ENCODE data around the gene CDRT15L2.
"Not testable (repeated sequence)": the region's sequence is repeated elsewhere in the genome, so short reads cannot be mapped to it uniquely, and the experiment has no call there.

The CDRT15L2 gene

DNA sequence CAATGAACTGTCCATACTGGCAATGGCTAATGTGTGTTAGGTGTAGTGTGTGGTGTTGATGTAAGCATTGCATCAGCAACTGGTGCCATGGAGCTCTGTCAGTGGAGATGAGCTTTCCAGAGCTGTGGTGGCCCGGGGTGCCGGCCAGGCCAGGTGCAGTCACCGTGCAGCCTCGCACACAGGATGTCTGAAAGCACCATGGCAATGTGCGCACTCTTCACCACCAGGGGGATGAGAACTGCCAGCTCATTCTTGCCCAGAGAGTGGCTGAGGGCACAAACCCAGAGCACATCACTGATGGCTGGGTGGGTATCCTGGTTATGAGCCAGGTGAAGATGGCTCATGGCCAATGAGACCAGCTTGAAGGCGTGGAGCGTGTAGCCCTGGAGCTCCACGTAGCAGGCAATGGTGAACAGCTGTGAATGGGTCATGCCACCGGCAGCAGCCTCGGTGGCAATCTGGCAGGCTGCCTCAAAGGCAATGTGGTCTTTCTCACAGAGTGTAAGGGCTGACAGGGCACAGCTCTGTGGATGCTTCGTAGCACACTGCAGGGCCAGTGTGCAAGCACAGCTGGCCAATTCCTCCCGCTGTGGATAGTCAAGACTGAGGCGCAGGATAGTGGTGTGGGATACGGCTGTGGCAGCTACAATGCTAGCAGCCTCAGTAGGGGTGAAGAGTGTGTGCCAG is 4.5 kb downstream of the CDRT15L2 start:
- DNase-seq, result not testable (repeated sequence)

DNA sequence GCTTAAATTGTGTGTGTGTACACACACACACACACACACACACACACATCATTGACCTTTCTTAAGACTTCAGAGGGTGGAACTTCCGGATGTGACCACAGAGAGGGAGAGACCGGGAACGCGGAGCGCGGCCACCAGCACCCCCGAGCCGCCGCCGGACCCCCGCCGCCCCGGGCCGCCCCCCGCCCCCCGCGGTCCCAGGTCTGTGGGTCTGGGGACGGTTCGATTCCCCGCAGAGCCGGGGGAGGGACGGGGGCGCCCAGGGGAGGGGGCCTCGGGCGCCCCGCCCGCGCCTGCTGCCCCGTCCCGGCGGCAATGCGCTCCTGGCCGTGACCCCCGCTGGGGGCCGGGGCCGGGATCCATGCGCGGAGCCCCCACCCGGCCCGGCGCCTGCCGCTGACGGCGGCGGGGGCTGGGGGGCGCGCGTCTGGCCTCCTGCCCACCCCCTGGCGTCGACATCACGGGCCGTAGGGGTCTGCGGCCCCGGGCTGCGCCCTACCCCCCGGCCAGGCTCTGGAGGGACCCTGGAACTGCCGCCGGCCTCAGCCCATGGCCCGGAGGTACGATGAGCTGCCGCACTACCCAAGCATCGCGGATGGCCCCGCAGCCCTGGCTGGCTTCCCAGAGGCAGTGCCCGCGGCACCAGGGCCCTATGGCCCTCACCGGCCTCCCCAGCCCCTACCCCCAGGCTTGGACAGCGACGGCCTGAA is 9.4 kb downstream of the CDRT15L2 start:
- not testable (repeated sequence) for DNase-seq

DNA sequence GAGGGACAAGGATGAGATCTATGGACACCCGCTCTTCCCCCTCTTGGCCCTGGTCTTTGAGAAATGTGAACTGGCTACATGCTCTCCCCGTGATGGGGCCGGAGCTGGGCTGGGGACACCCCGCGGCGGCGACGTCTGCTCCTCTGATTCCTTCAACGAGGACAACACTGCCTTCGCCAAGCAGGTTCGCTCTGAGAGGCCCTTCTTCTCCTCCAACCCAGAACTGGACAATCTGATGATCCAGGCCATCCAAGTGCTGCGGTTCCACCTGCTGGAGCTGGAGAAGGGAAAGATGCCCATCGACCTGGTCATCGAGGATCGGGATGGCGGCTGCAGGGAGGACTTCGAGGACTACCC is 9.9 kb downstream of the CDRT15L2 start:
- DNase-seq, result not testable (repeated sequence)

DNA sequence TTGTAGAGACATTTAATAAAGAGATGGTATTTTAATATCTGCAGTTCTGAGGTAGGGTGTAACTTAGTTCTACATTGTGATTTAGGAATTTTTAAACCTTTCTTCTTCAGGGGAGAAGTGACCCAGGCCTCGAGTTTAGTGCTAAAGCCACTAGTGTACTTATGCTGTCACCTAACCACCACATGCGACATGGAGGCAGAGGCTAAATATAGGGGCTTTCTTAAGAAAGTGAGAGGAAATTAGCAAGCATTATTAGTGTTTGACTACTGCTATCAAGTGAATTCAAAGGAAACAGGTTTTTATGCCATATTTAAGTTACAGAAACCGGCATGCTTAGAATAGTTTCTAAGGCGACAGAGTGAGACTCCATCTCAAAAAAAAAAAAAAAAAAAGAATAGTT is 11.5 kb downstream of the CDRT15L2 start:
- not testable (repeated sequence) for DNase-seq

DNA sequence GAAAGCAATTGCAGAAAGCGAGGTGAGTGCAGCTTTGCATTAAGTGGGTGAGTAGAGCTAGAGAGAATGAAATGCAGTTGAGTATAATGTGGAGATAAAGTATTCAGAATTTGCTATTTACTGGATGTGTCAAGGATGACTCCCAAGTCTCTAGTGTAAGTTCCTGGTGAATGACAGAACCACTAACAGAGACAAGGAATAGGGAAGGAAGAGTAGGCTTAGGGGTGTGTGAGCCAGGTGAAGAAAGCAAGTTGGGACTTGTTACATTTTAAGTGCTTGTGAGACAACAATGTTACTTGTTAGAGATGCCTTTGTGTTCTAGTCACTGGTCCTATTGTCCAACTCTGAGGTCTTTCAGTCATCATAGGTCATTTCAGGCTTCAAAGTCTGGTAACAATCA is 26.0 kb downstream of the CDRT15L2 start:
- DNase-seq, result not testable (repeated sequence)

DNA sequence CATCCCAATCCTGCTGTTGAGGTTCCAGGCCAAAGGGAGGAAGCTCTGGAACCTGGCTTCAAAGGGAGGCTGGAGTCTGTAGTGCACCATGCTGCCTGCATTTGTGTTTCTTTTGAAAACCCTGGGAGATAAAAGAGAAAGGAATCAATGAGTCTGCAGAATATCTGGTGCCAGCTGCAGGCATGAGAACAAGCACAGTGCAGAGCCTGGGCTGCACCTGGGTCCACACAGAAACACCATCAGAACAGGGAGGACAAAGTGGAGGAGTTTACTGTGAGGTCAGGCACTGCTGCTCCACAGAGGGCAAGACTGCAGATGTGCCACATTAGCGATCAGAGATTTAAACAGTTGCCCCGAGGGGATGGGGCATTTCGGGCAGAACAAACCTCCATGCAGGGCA is 30.0 kb downstream of the CDRT15L2 start:
- not testable (repeated sequence) for DNase-seq

DNA sequence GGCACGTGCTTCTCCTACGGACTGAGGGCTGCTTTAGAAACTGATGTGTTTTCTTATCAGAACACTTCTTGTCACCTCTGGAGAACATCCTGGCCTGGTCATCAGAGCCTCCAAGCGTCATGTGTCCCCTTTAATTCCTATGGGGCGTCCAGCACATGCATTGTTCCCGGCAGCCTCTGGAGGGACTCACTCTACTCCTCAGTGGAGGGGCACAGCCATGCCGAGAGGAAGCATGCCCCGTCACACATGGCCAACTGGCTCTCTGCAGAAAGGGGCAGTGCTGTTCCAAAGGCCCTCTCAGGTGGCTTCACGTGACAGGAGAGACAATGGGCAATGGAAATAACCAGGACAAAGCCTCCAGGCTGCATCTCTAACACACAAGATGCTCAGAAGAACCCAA is 31.8 kb downstream of the CDRT15L2 start:
- no peak for DNase-seq

DNA sequence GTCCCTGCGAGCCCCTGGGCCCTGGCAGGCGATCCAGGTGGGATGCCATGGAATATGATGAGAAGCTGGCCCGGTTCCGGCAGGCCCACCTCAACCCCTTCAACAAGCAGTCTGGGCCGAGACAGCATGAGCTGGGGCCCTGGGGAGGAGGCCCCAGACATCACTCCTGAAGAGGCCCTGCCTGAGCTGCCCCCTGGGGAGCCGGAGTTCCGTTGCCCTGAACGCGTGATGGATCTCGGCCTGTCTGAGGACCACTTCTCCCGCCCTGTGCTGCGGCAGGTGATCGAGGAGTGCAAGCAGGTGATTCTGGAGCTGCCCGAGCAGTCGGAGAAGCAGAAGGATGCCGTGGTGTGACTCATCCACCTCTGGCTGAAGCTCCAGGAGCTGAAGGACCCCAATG is 33.1 kb downstream of the CDRT15L2 start:
- DNase-seq, result no peak

DNA sequence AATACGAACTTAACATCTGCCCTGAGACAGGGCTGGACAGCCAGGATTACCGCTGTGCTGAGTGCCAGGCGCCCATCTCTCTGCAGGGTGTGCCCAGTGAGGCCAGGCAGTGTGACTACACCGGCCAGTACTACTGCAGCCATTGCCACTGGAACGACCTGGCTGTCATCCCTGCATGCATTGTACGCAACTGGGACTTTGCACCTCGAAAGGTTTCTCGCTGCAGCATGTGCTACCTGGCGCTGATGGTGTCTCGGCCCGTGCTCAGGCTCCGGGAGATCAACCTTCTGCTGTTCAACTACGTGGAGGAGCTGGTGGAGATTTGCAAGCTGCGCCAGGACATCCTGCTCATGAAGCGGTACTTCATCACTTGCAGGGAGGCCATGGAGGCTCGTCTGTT is 33.7 kb downstream of the CDRT15L2 start:
- no peak for DNase-seq

DNA sequence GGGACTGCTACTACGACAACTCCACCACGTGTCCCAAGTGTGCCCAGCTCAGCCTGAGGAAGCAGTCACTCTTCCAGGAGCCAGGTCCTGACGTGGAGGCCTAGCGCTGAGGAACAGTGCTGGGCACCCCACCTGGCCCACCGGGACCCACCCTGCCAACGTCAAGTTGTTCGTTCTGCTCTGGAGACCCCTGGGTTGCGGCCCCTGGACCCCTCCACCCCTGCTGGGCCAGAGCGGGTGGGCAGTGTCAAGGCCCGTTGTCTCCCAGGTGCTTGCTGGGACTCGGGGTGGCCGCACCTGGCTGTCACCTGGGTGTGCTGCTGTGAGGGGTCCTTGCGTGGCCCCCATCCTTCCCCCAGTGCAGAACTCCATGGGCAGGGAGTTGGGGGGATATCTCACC is 34.4 kb downstream of the CDRT15L2 start:
- DNase-seq, result no peak

DNA sequence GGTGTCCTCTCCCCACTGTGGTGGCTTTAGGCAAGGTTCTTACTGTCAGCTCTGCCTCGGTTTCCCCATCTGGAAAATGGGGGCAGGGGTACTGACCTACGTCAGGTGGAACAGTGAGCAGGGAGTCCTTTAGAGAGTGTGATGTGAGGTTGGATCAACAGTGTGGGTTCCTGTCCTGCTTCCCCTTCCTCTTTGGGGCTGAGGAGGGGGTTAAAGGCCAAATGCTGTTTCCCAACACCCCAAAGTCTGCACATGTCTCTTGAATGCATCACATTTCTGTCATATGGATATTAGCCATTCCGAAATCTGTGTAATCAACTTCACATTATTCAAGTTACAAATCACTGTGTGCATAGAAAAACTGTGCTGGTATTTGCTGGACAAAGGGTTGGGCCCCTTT is 35.9 kb downstream of the CDRT15L2 start:
- DNase-seq, result not testable (repeated sequence)
